ENCODE measurements around the gene CNTNAP2. TPM values are rescaled to one million over a fixed set of nuclear protein-coding genes. Genes with fewer than 3 reads are reported as not detected.

Gene CNTNAP2
- total RNA-seq, 6 experiments from 2014 or later, result 0.07 to 0.13 (median 0.12) TPM; not detected in 3

- TF ChIP-seq CTCF (IDR thresholded peaks at IDR 0.05), result no peak
- Mint-ChIP-seq H3K36me3 (ENCODE audit: low read depth) (no peaks in the 10 kb centered on the region), H3K9me3 (peaks cover 29% of the 10 kb centered on the region), H3K27ac (no peak overlapping the region), H3K27me3 (ENCODE audit: insufficient read depth) (no peaks in the 10 kb centered on the region), H3K4me3 (no peak overlapping the region), H3K4me1 (ENCODE audit: low read depth) (no peaks in the 10 kb centered on the region)
- DNase-seq, result no peak
These were observed 745.8 kb downstream of the CNTNAP2 start for GRCh38 chr7:146862415-146862814.

GRCh38 chr7:146864644-146865043 is 748.0 kb downstream of the CNTNAP2 start:
- TF ChIP-seq CTCF (IDR thresholded peaks at IDR 0.05), result no peak
- Mint-ChIP-seq H3K27ac (no peak overlapping the region), H3K4me3 (no peak overlapping the region), H3K4me1 (ENCODE audit: low read depth) (no peaks in the 10 kb centered on the region), H3K36me3 (ENCODE audit: low read depth) (no peaks in the 10 kb centered on the region), H3K27me3 (ENCODE audit: insufficient read depth) (no peaks in the 10 kb centered on the region), H3K9me3 (peaks cover 29% of the 10 kb centered on the region)
- DNase-seq, result no peak

GRCh38 chr7:146865696-146866095 is 749.1 kb downstream of the CNTNAP2 start:
- H3K36me3 Mint-ChIP-seq (ENCODE audit: low read depth), result no peaks in the 10 kb centered on the region
- no peak overlapping the region for H3K27ac Mint-ChIP-seq
- DNase-seq, result no peak
- no peak overlapping the region for H3K4me3 Mint-ChIP-seq
- H3K9me3 Mint-ChIP-seq, result peaks cover 30% of the 10 kb centered on the region
- H3K27me3 Mint-ChIP-seq (ENCODE audit: insufficient read depth), result no peaks in the 10 kb centered on the region
- no peaks in the 10 kb centered on the region for H3K4me1 Mint-ChIP-seq (ENCODE audit: low read depth)
- TF ChIP-seq CTCF (IDR thresholded peaks at IDR 0.05), result no peak

- Mint-ChIP-seq H3K9me3 (peaks cover 39% of the 10 kb centered on the region), H3K4me1 (ENCODE audit: low read depth) (no peaks in the 10 kb centered on the region)
These were observed 758.1 kb downstream of the CNTNAP2 start for GRCh38 chr7:146874722-146875121.

GRCh38 chr7:146875237-146875785 is 758.7 kb downstream of the CNTNAP2 start:
- Mint-ChIP-seq H3K27me3 (ENCODE audit: insufficient read depth) (no peaks in the 10 kb centered on the region), H3K27ac (no peak overlapping the region), H3K9me3 (peaks cover 33% of the 10 kb centered on the region), H3K4me3 (no peak overlapping the region), H3K36me3 (ENCODE audit: low read depth) (peaks cover 4% of the 10 kb centered on the region; the same call in 1 of the 2 replicates), H3K4me1 (ENCODE audit: low read depth) (no peaks in the 10 kb centered on the region)
- no peak for DNase-seq
- TF ChIP-seq CTCF (IDR thresholded peaks at IDR 0.05), result no peak

More at GRCh38 chr7:146874722-146875121, 758.1 kb downstream of the CNTNAP2 start:
- H3K36me3 Mint-ChIP-seq (ENCODE audit: low read depth), result peaks cover 4% of the 10 kb centered on the region; the same call in 1 of the 2 replicates
- no peak overlapping the region for H3K4me3 Mint-ChIP-seq
- no peaks in the 10 kb centered on the region for H3K27me3 Mint-ChIP-seq (ENCODE audit: insufficient read depth)
- TF ChIP-seq CTCF (IDR thresholded peaks at IDR 0.05), result no peak
- no peak overlapping the region for H3K27ac Mint-ChIP-seq
- no peak for DNase-seq

Measured in HFFc6 (cell line).